ENCODE data around the gene KIF22.

Gene KIF22

GRCh38 chr16:29821643-29822115 lies 31.1 kb downstream of the KIF22 start:
- H3F3A ChIP-seq (ENCODE audit: insufficient read depth), result peaks cover 5% of the 10 kb centered on the region
- H3K36me3 ChIP-seq (ENCODE audit: low read length), result 0 out of 2 replicates have a peak, but pooled peaks cover 2% of the 10 kb centered on the region
- no peaks in the 10 kb centered on the region for H3K9me3 ChIP-seq (ENCODE audit: insufficient read depth, low read length)
- TF ChIP-seq CTCF (IDR thresholded peaks at IDR 0.05; ENCODE audit: insufficient read depth, low read length, poor library complexity, severe bottlenecking) (no peak), EZH2phosphoT487 (conservative IDR thresholded peaks at IDR 0.05; ENCODE audit: low read length) (no peak)
- peaks cover 17% of the 10 kb centered on the region for H3K79me2 ChIP-seq (ENCODE audit: insufficient read depth, low read length)
- H3K4me2 ChIP-seq (ENCODE audit: low read depth, low read length, poor library complexity, severe bottlenecking), result no peak overlapping the region
- H2AFZ ChIP-seq (ENCODE audit: low read depth, low read length, severe bottlenecking), result no peak overlapping the region
- H3K9me2 ChIP-seq (replicated peaks; ENCODE audit: insufficient read depth, low read length), result no peaks in the 10 kb centered on the region
- no peak overlapping the region for H3K4me3 ChIP-seq (ENCODE audit: insufficient read depth, low read length, poor library complexity, severe bottlenecking)
- H3K27me3 ChIP-seq (ENCODE audit: low read length), result no peaks in the 10 kb centered on the region
- H3K27ac ChIP-seq (ENCODE audit: low read depth, low read length), result no peak overlapping the region
- H4K20me1 ChIP-seq (ENCODE audit: low read depth, low read length), result no peaks in the 10 kb centered on the region
- peak overlapping the region; percentile 45; the same call in 1 of the 2 replicates for H3K9ac ChIP-seq (ENCODE audit: low read length)

- Histone ChIP-seq H2AFZ (ENCODE audit: low read depth, low read length, severe bottlenecking) (no peak overlapping the region), H3F3A (ENCODE audit: insufficient read depth) (no peaks in the 10 kb centered on the region; the same call in 1 of the 2 replicates), H3K9me3 (ENCODE audit: insufficient read depth, low read length) (no peaks in the 10 kb centered on the region), H3K27ac (ENCODE audit: low read depth, low read length) (no peak overlapping the region), H3K4me2 (ENCODE audit: low read depth, low read length, poor library complexity, severe bottlenecking) (no peak overlapping the region), H3K9ac (ENCODE audit: low read length) (no peak overlapping the region), H4K20me1 (ENCODE audit: low read depth, low read length) (no peaks in the 10 kb centered on the region), H3K36me3 (ENCODE audit: low read length) (no peaks in the 10 kb centered on the region), H3K27me3 (ENCODE audit: low read length) (no peaks in the 10 kb centered on the region), H3K79me2 (ENCODE audit: insufficient read depth, low read length) (no peaks in the 10 kb centered on the region), H3K9me2 (replicated peaks; ENCODE audit: insufficient read depth, low read length) (no peaks in the 10 kb centered on the region), H3K4me3 (ENCODE audit: insufficient read depth, low read length, poor library complexity, severe bottlenecking) (no peak overlapping the region)
- TF ChIP-seq CTCF (IDR thresholded peaks at IDR 0.05; ENCODE audit: insufficient read depth, low read length, poor library complexity, severe bottlenecking) (no peak), EZH2phosphoT487 (conservative IDR thresholded peaks at IDR 0.05; ENCODE audit: low read length) (no peak)
Observed at GRCh38 chr16:29824589-29825144, 34.1 kb downstream of the KIF22 start.

- no peak overlapping the region for H3K27ac ChIP-seq (ENCODE audit: low read depth, low read length)
- no peak overlapping the region for H3K4me3 ChIP-seq (ENCODE audit: insufficient read depth, low read length, poor library complexity, severe bottlenecking)
- no peaks in the 10 kb centered on the region for H3K36me3 ChIP-seq (ENCODE audit: low read length)
- TF ChIP-seq CTCF (IDR thresholded peaks at IDR 0.05; ENCODE audit: insufficient read depth, low read length, poor library complexity, severe bottlenecking), result no peak
- no peak for TF ChIP-seq EZH2phosphoT487 (conservative IDR thresholded peaks at IDR 0.05; ENCODE audit: low read length)
- no peaks in the 10 kb centered on the region for H3K79me2 ChIP-seq (ENCODE audit: insufficient read depth, low read length)
- H3K4me2 ChIP-seq (ENCODE audit: low read depth, low read length, poor library complexity, severe bottlenecking), result no peak overlapping the region
- no peaks in the 10 kb centered on the region for H3K9me3 ChIP-seq (ENCODE audit: insufficient read depth, low read length)
- no peaks in the 10 kb centered on the region for H3K9me2 ChIP-seq (replicated peaks; ENCODE audit: insufficient read depth, low read length)
- H3K9ac ChIP-seq (ENCODE audit: low read length), result no peak overlapping the region
- H3K27me3 ChIP-seq (ENCODE audit: low read length), result no peaks in the 10 kb centered on the region
- H2AFZ ChIP-seq (ENCODE audit: low read depth, low read length, severe bottlenecking), result no peak overlapping the region
- no peaks in the 10 kb centered on the region for H3F3A ChIP-seq (ENCODE audit: insufficient read depth)
- H4K20me1 ChIP-seq (ENCODE audit: low read depth, low read length), result no peaks in the 10 kb centered on the region
Observed at GRCh38 chr16:29825145-29826044, 34.8 kb downstream of the KIF22 start.

All from SU-DHL-6 (cell line).